Transverse colon (tissue), 4 donors: ENCODE data around the gene CD164. TPM values are rescaled to one million over a fixed set of nuclear protein-coding genes. Genes with fewer than 3 reads are reported as not detected.

Experiments
- DNase-seq: peaks from one replicate; pipeline ENCODE4 v3.0.0-alpha.2; 2019
- H3K27ac ChIP-seq, 4 donors: fragments of 200-600 bp; sonication (generic); 2 replicates each; pipeline ENCODE4 v1.5.1; 2016 to 2018; ENCODE audit warnings: inconsistent platforms in 4 of 4
- H3K27me3 ChIP-seq: fragments of 200-600 bp; sonication (generic); 2 replicates; pipeline ENCODE4 v1.5.1; 2017; ENCODE audit warnings: inconsistent platforms
- H3K36me3 ChIP-seq, 4 donors: fragments of 200-600 bp; sonication (generic); 2 replicates each; pipeline ENCODE4 v1.5.1; 2017 to 2019; ENCODE audit warnings: inconsistent platforms in 4 of 4
- H3K4me1 ChIP-seq, 4 donors: fragments of 200-600 bp; sonication (generic); 2 replicates each; pipeline ENCODE4 v1.5.1; 2017 to 2020; ENCODE audit warnings: inconsistent platforms in 4 of 4
- H3K4me3 ChIP-seq, 4 donors: fragments of 200-600 bp; sonication (generic); 1 replicate in 1 of 4; 2 replicates in 3 of 4; pipeline versions ENCODE4 v1.5.1 to v1.6.1; 2017 to 2019; ENCODE audit warnings: inconsistent platforms in 4 of 4
- H3K9me3 ChIP-seq, 2 donors: fragments of 200-600 bp; sonication (generic); 2 replicates each; pipeline ENCODE4 v1.5.1; 2017 to 2019; ENCODE audit warnings: inconsistent platforms in 2 of 2
- EP300 ChIP-seq: sonication (generic); formaldehyde crosslinking; IDR thresholded peaks from one replicate; pipeline ENCODE4 v1.6.1; 2017; ENCODE audit warnings: antibody characterized with exemption, low read depth
- POLR2A ChIP-seq: fragments of 450-650 bp; IDR thresholded peaks from one replicate; pipeline ENCODE4 v1.6.1; 2016; ENCODE audit warnings: antibody characterized with exemption, mild to moderate bottlenecking, moderate library complexity
- POLR2AphosphoS5 ChIP-seq, 3 donors: sonication (generic); formaldehyde crosslinking; IDR thresholded peaks; one replicate each; pipeline ENCODE4 v1.6.1; 2016; ENCODE audit warnings: antibody characterized with exemption in 3 of 3
- WGBS, 2 donors: methylation state at CpG; one replicate each; pipeline ENCODE4 v1.1.5; 2018; ENCODE audit warnings: low coverage in 1 of 2; 5-methylcytosine and 5-hydroxymethylcytosine counted together
- in situ Hi-C, 4 donors: fragments of 200-750 bp; cut with MboI; loops; one replicate each; pipeline versions ENCODE4 v1.15.0 to v1.15.1; 2017; ENCODE audit warnings: low sequenced_read_pairs in 3 of 4, low pct_ligation_motif_present in 1 of 4, low pct_unique_long_range_greater_than_20kb in 1 of 4
- intact Hi-C: fragments of 100-400 bp; cut with DNase I; formaldehyde crosslinking; loops from one replicate; pipeline ENCODE4 v1.15.1; 2023; ENCODE audit warnings: low total_unique reads
- total RNA-seq, 4 donors: library from RNA; depleted of rRNA; stranded (reverse); fragments of >200 nt; gene quantifications; one replicate each; pipeline ENCODE4 v1.1.0, GENCODE V29; 2016
- TF ChIP-seq, protein P1 (sequence below), 5 experiments: fragments of 200-600 bp in 3 of 5; fragments of 450-650 bp in 2 of 5; sonication (generic) in 3 of 5; IDR thresholded peaks; 1 replicate in 2 of 5; 2 replicates in 3 of 5; pipeline ENCODE4 v1.5.1; 2016 to 2017; ENCODE audit warnings: antibody characterized with exemption in 5 of 5, inconsistent platforms in 3 of 5, mild to moderate bottlenecking in 2 of 5, moderate library complexity in 1 of 5

Gene CD164
- total RNA-seq, 4 donors from 2014 or later: 109 to 448 (median 313) TPM

DNA sequence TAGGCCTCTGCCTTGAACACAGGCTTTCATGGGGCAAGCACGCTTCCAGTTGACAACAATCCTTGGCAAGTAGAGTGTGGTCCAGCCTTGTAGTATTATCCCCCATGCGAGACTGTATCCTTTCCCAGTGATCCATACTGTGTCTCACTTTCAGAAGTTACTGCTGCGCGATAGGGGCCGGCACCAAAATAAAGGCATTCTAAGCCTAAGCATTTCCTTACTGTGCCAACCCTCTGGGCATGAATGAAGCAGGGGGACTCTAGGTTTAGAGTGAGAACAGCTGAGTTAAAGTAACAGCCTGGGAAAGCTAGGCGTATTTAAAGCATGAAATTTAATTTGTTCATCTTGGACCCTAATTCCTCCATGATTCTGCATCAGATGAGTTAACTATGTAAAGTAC, 39.4 kb downstream of the CD164 start:
- in situ Hi-C loops (no loop called here), intact Hi-C loops (no loop called here)
- 98 to 100% methylated on average over 3 to 6 of the region's 6 CpGs for WGBS, 2 donors
- Histone ChIP-seq H3K4me3 (no peak overlapping the region), H3K36me3 (no peaks in the 10 kb centered on the region), H3K9me3 (no peaks in the 10 kb centered on the region), H3K4me1 (peaks cover 0 to 21% (median 3%) of the 10 kb centered on the region in 4 donors), H3K27me3 (no peaks in the 10 kb centered on the region), H3K27ac (no peak overlapping the region)
- no peak for DNase-seq
- TF ChIP-seq POLR2AphosphoS5 (IDR thresholded peaks at IDR 0.05): no peak
- no peak for TF ChIP-seq EP300
- TF ChIP-seq, protein P1, sequence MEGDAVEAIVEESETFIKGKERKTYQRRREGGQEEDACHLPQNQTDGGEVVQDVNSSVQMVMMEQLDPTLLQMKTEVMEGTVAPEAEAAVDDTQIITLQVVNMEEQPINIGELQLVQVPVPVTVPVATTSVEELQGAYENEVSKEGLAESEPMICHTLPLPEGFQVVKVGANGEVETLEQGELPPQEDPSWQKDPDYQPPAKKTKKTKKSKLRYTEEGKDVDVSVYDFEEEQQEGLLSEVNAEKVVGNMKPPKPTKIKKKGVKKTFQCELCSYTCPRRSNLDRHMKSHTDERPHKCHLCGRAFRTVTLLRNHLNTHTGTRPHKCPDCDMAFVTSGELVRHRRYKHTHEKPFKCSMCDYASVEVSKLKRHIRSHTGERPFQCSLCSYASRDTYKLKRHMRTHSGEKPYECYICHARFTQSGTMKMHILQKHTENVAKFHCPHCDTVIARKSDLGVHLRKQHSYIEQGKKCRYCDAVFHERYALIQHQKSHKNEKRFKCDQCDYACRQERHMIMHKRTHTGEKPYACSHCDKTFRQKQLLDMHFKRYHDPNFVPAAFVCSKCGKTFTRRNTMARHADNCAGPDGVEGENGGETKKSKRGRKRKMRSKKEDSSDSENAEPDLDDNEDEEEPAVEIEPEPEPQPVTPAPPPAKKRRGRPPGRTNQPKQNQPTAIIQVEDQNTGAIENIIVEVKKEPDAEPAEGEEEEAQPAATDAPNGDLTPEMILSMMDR (IDR thresholded peaks at IDR 0.05): no peak

GRCh38 chr6:109342506-109342905, 39.8 kb downstream of the CD164 start:
- in situ Hi-C loops (no loop called here), intact Hi-C loops (no loop called here)
- DNase-seq: no peak
- Histone ChIP-seq H3K36me3 (no peaks in the 10 kb centered on the region), H3K4me3 (no peak overlapping the region), H3K27me3 (no peaks in the 10 kb centered on the region), H3K9me3 (no peaks in the 10 kb centered on the region), H3K27ac (no peak overlapping the region), H3K4me1 (peaks cover 0 to 17% (median 2%) of the 10 kb centered on the region in 4 donors)
- WGBS, 2 donors: 71 to 100% methylated on average over 2 to 5 of the region's 5 CpGs
- TF ChIP-seq POLR2A: no peak
- no peak for TF ChIP-seq POLR2AphosphoS5 (IDR thresholded peaks at IDR 0.05)
- TF ChIP-seq, protein P1 (IDR thresholded peaks at IDR 0.05): no peak
- TF ChIP-seq EP300: no peak

- WGBS, 2 donors: 96 to 100% methylated on average over 3 to 4 of the region's 4 CpGs
- Histone ChIP-seq H3K9me3 (no peaks in the 10 kb centered on the region), H3K4me1 (peaks cover 0 to 25% (median 14%) of the 10 kb centered on the region in 4 donors), H3K4me3 (no peak overlapping the region), H3K36me3 (no peaks in the 10 kb centered on the region), H3K27ac (no peak overlapping the region), H3K27me3 (no peaks in the 10 kb centered on the region)
- no peak for TF ChIP-seq EP300
- no peak for TF ChIP-seq POLR2A
- TF ChIP-seq, protein P1 (IDR thresholded peaks at IDR 0.05): no peak
- no peak for TF ChIP-seq POLR2AphosphoS5 (IDR thresholded peaks at IDR 0.05)
- intact Hi-C loops (no loop called here), in situ Hi-C loops (no loop called here)
- DNase-seq: no peak
Measured at GRCh38 chr6:109340811-109341210, 41.5 kb downstream of the CD164 start.

DNA sequence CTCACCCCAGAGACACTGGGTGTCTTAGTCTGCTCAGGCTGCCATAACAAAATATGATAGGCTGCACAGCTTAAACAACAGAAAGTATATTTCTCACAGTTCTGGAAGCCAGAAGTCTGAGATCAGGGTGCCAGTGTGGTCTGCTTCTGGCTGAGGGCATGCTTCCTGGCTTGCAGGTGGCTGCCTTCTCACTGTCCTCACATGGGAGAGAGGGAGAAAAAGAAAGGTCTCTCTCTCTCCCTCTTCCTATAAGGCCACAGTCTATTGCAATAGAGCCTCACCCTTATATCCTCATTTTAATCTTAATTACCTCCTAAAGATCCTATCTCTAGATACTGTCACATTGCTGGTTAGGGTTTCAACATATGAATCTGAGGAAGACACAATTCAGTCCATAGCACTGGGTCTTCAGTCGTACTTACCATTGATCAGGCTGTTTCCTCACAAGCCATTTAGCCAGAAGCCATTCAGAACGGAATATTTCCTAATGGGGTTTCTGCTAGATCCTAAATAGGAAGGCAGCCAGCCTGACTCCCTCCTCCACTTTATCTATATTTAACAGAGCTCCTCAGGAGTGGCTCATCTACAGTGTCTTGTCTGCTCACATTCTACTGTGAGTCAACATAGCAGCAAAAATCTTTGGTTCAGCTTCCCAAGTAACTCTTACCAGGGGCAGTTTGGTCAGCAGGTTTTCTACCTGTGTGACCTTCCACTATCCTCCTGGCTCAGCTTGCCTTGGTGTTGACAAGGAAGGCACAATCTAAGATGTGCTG, 42.2 kb downstream of the CD164 start:
- intact Hi-C loops (no loop called here), in situ Hi-C loops (no loop called here)
- WGBS, 2 donors: 72 to 86% methylated on average over 2 of the region's 2 CpGs
- Histone ChIP-seq H3K9me3 (no peaks in the 10 kb centered on the region), H3K27ac (no peak overlapping the region), H3K27me3 (no peaks in the 10 kb centered on the region), H3K4me3 (no peak overlapping the region), H3K4me1 (peaks cover 0 to 32% (median 16%) of the 10 kb centered on the region in 4 donors), H3K36me3 (no peaks in the 10 kb centered on the region)
- DNase-seq: no peak
- TF ChIP-seq POLR2A: no peak
- no peak for TF ChIP-seq EP300
- TF ChIP-seq, protein P1 (IDR thresholded peaks at IDR 0.05): no peak
- no peak for TF ChIP-seq POLR2AphosphoS5 (IDR thresholded peaks at IDR 0.05)
